AML-193 (cell line): ENCODE data around the gene TALDO1.

Experiments used
- DNase-seq, 2 experiments: peaks; one replicate each; lab custom pipeline; 2025; lab: John Stamatoyannopoulos, UW

Gene TALDO1

GRCh38 chr11:799641-800316, 52.5 kb downstream of the TALDO1 start:
- no peak for DNase-seq

- no peak for DNase-seq
Measured at GRCh38 chr11:800473-800872, 53.2 kb downstream of the TALDO1 start.

GRCh38 chr11:801097-801780, 54.0 kb downstream of the TALDO1 start:
- DNase-seq = no peak

- no peak for DNase-seq
Measured at GRCh38 chr11:802018-802617, 54.9 kb downstream of the TALDO1 start.

- DNase-seq = no peak
Measured at GRCh38 chr11:802693-803466, 55.6 kb downstream of the TALDO1 start.

GRCh38 chr11:803467-803742, 56.1 kb downstream of the TALDO1 start:
- DNase-seq = no peak

GRCh38 chr11:803770-804598, 56.7 kb downstream of the TALDO1 start:
- DNase-seq = no peak

- no peak for DNase-seq
Measured at GRCh38 chr11:804599-804964, 57.3 kb downstream of the TALDO1 start.

- no peak for DNase-seq
Measured at GRCh38 chr11:808427-809286, 61.4 kb downstream of the TALDO1 start.

GRCh38 chr11:809287-810039, 62.2 kb downstream of the TALDO1 start, which contains the start of gene RPLP2:
Gene RPLP2, plus strand, starts transcription at chr11:809967. Its CDS starts 268 bp downstream, at chr11:810235.
- peak; percentile 87 to 88 for DNase-seq

- no peak for DNase-seq
Measured at GRCh38 chr11:810040-810567, 62.8 kb downstream of the TALDO1 start.

- peak in 1 of 2 experiments; percentile 7 for DNase-seq
Measured at GRCh38 chr11:811446-812245, 64.4 kb downstream of the TALDO1 start.

GRCh38 chr11:812390-812789, 65.1 kb downstream of the TALDO1 start:
- no peak for DNase-seq

GRCh38 chr11:813072-813455, 65.8 kb downstream of the TALDO1 start:
- no peak for DNase-seq

- DNase-seq = no peak
Measured at GRCh38 chr11:813456-814096, 66.3 kb downstream of the TALDO1 start.
